ENCODE measurements around the gene CD163L1. TPM values are rescaled to one million over a fixed set of nuclear protein-coding genes. Genes with fewer than 3 reads are reported as not detected.

The CD163L1 gene
- total and polyA plus RNA-seq, 9 donors: 0.32 to 4.4 (median 0.71) TPM

- WGBS, 3 donors: 73 to 84% (median 80%) methylated on average over 1 of the region's 1 CpG
- no peak for DNase-seq
- intact Hi-C loops (cut with DNase I): no loop called here
- H3K4me3 ChIP-seq: no peak overlapping the region
- no peaks in the 10 kb centered on the region for H3K4me1 ChIP-seq (ENCODE audit: insufficient read depth)
- no peak for TF ChIP-seq POLR2A (IDR thresholded peaks at IDR 0.05)
- TF ChIP-seq EP300 (IDR thresholded peaks at IDR 0.05): no peak
- TF ChIP-seq, protein P1, sequence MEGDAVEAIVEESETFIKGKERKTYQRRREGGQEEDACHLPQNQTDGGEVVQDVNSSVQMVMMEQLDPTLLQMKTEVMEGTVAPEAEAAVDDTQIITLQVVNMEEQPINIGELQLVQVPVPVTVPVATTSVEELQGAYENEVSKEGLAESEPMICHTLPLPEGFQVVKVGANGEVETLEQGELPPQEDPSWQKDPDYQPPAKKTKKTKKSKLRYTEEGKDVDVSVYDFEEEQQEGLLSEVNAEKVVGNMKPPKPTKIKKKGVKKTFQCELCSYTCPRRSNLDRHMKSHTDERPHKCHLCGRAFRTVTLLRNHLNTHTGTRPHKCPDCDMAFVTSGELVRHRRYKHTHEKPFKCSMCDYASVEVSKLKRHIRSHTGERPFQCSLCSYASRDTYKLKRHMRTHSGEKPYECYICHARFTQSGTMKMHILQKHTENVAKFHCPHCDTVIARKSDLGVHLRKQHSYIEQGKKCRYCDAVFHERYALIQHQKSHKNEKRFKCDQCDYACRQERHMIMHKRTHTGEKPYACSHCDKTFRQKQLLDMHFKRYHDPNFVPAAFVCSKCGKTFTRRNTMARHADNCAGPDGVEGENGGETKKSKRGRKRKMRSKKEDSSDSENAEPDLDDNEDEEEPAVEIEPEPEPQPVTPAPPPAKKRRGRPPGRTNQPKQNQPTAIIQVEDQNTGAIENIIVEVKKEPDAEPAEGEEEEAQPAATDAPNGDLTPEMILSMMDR (IDR thresholded peaks at IDR 0.05): no peak
- no peaks in the 10 kb centered on the region for H3K9me3 ChIP-seq
- no peak overlapping the region for H3K27ac ChIP-seq
- H3K27me3 ChIP-seq: no peaks in the 10 kb centered on the region
- H3K36me3 ChIP-seq: no peaks in the 10 kb centered on the region
Observed at GRCh38 chr12:7376196-7376595, 67.8 kb downstream of the CD163L1 start.

DNA sequence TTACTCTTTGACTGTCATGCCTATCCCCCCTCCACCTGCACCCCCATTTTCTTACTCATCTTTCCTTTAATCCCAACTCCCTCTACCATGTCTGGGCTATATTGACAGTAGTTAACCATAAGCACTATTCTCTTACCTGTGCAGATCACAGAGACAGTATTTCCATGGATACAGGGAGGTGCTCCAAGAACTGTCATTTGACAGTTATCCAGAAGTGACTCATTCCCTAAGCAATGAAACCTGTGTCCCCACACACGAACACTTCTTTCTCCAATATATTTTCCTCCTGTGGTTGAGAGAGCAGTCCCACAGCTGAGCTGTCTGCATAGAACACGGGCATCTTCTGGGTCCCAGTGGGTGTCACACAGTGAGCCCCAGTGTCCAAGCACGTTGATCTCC is 68.8 kb downstream of the CD163L1 start:
- 66 to 77% (median 70%) methylated on average over 3 of the region's 3 CpGs for WGBS, 3 donors
- TF ChIP-seq, protein P1 (IDR thresholded peaks at IDR 0.05): no peak
- TF ChIP-seq POLR2A (IDR thresholded peaks at IDR 0.05) (no peak), EP300 (IDR thresholded peaks at IDR 0.05) (no peak)
- H3K4me1 ChIP-seq (ENCODE audit: insufficient read depth): no peaks in the 10 kb centered on the region

GRCh38 chr12:7374423-7375144 is 69.4 kb downstream of the CD163L1 start:
- Histone ChIP-seq H3K9me3 (no peaks in the 10 kb centered on the region), H3K4me3 (no peak overlapping the region), H3K27me3 (no peaks in the 10 kb centered on the region), H3K4me1 (ENCODE audit: insufficient read depth) (no peaks in the 10 kb centered on the region), H3K27ac (no peak overlapping the region), H3K36me3 (no peaks in the 10 kb centered on the region)
- no peak for DNase-seq
- intact Hi-C loops (cut with DNase I): no loop called here
- TF ChIP-seq EP300 (IDR thresholded peaks at IDR 0.05): no peak
- 34 to 49% (median 40%) methylated on average over 17 of the region's 17 CpGs for WGBS, 3 donors

More for the DNA sequence above, 68.8 kb downstream of the CD163L1 start:
- intact Hi-C loops (cut with DNase I): no loop called here
- H3K27ac ChIP-seq: no peak overlapping the region
- DNase-seq: no peak
- no peaks in the 10 kb centered on the region for H3K27me3 ChIP-seq
- no peak overlapping the region for H3K4me3 ChIP-seq
- no peaks in the 10 kb centered on the region for H3K9me3 ChIP-seq
- H3K36me3 ChIP-seq: no peaks in the 10 kb centered on the region

DNA sequence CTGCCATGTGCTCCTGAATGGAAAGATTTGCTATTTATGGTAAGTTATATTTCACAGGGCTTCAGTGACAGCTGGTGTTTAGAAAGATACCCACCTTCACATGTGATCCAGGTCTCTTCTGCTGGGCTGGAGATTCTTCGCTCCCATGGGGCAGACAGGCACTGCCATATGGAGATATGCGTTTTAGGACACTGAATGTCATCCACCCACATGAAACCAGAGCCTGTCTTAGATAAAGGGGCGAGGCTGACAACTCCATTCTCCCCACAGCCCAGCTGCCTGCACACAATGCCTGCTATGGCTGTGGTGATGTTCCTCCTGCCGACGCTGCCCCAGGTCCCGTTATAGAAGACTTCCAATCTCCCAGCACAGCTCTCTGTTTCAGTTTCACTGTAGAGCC is 70.7 kb downstream of the CD163L1 start:
- WGBS, 3 donors: 55 to 70% (median 58%) methylated on average over 6 of the region's 6 CpGs
- no peaks in the 10 kb centered on the region for H3K36me3 ChIP-seq
- no peak for DNase-seq
- no peak overlapping the region for H3K27ac ChIP-seq
- TF ChIP-seq POLR2A (IDR thresholded peaks at IDR 0.05) (no peak), EP300 (IDR thresholded peaks at IDR 0.05) (no peak)
- TF ChIP-seq, protein P1 (IDR thresholded peaks at IDR 0.05): no peak
- H3K27me3 ChIP-seq: no peaks in the 10 kb centered on the region
- intact Hi-C loops (cut with DNase I): no loop called here
- no peak overlapping the region for H3K4me3 ChIP-seq
- no peaks in the 10 kb centered on the region for H3K4me1 ChIP-seq (ENCODE audit: insufficient read depth)
- H3K9me3 ChIP-seq: no peaks in the 10 kb centered on the region

GRCh38 chr12:7369274-7369729 is 74.7 kb downstream of the CD163L1 start:
- Histone ChIP-seq H3K27me3 (no peaks in the 10 kb centered on the region), H3K4me1 (ENCODE audit: insufficient read depth) (no peaks in the 10 kb centered on the region), H3K36me3 (no peaks in the 10 kb centered on the region), H3K27ac (no peak overlapping the region), H3K4me3 (no peak overlapping the region), H3K9me3 (no peaks in the 10 kb centered on the region)
- TF ChIP-seq POLR2A (IDR thresholded peaks at IDR 0.05): no peak
- TF ChIP-seq EP300 (IDR thresholded peaks at IDR 0.05): no peak
- TF ChIP-seq, protein P1 (IDR thresholded peaks at IDR 0.05): no peak
- WGBS, 3 donors: 72 to 82% (median 79%) methylated on average over 10 of the region's 10 CpGs
- no peak for DNase-seq
- intact Hi-C loops (cut with DNase I): no loop called here
